Thoracic aorta (tissue), 2 donors: Measurements from ENCODE around the gene NOC2L. TPM values are rescaled to one million over a fixed set of nuclear protein-coding genes. Genes with fewer than 3 reads are reported as not detected.

Experiments used
- ATAC-seq: fragments of 150-250 bp; one replicate; pipeline ENCODE4 v1.8.0; 2017; ENCODE audit warnings: low read depth; ENCODE audit not compliant: insufficient number of reproducible peaks, low FRiP score
- DNase-seq: peaks from one replicate; pipeline ENCODE4 v3.0.0-alpha.2; 2020; ENCODE audit warnings: low spot score
- H3K27ac ChIP-seq, 2 donors: fragments of 200-600 bp; sonication (generic); 1 replicate in 1 of 2; 2 replicates in 1 of 2; pipeline ENCODE4 v1.5.1; 2016; ENCODE audit warnings: mild to moderate bottlenecking in 2 of 2, moderate library complexity in 2 of 2
- H3K27me3 ChIP-seq: fragments of 200-600 bp; sonication (generic); replicated peaks from 2 replicates; pipeline ENCODE4 v1.6.0; 2016; ENCODE audit warnings: mild to moderate bottlenecking; ENCODE audit not compliant: insufficient read depth
- H3K36me3 ChIP-seq: fragments of 200-600 bp; sonication (generic); one replicate; pipeline ENCODE4 v1.5.1; 2016
- H3K4me1 ChIP-seq, 2 donors: fragments of 200-600 bp; sonication (generic); 1 replicate in 1 of 2; 2 replicates in 1 of 2; pipeline versions ENCODE4 v1.5.1 to v1.6.0; 2016; ENCODE audit warnings: low read depth in 2 of 2, mild to moderate bottlenecking in 1 of 2; ENCODE audit not compliant: control insufficient read depth in 1 of 2
- H3K4me3 ChIP-seq: fragments of 200-600 bp; sonication (generic); 2 replicates; pipeline ENCODE4 v1.5.1; 2016; ENCODE audit warnings: mild to moderate bottlenecking
- H3K9me3 ChIP-seq: fragments of 200-600 bp; sonication (generic); 2 replicates; pipeline ENCODE4 v1.5.1; 2016
- CTCF ChIP-seq: fragments of 200-600 bp; sonication (generic); IDR thresholded peaks from one replicate; pipeline ENCODE4 v1.5.1; 2019; ENCODE audit warnings: antibody characterized with exemption
- total RNA-seq, 2 donors: library from RNA; depleted of rRNA; stranded (reverse); fragments of >200 nt; gene quantifications; one replicate each; pipeline versions ENCODE4 v1.1.0 to v1.2.3, GENCODE V29; 2016

The NOC2L gene
- total RNA-seq, 2 donors from 2014 or later = 33.8 to 47.2 TPM

- H3K9me3 ChIP-seq = no peaks in the 10 kb centered on the region
- ATAC-seq (no peak), DNase-seq (no peak)
- no peak for TF ChIP-seq CTCF
- H3K4me1 ChIP-seq = peaks cover 3 to 8% of the 10 kb centered on the region in 2 donors
- no peaks in the 10 kb centered on the region for H3K36me3 ChIP-seq
- no peaks in the 10 kb centered on the region for H3K27me3 ChIP-seq
- no peak overlapping the region for H3K27ac ChIP-seq
- no peak overlapping the region for H3K4me3 ChIP-seq
Observed at GRCh38 chr1:934991-935750, 23.9 kb downstream of the NOC2L start.

- Histone ChIP-seq H3K36me3 (no peaks in the 10 kb centered on the region), H3K27me3 (no peaks in the 10 kb centered on the region), H3K4me3 (no peak overlapping the region), H3K9me3 (no peaks in the 10 kb centered on the region), H3K4me1 (no peaks in the 10 kb centered on the region), H3K27ac (no peak overlapping the region)
- no peak for TF ChIP-seq CTCF
- ATAC-seq = no peak
- DNase-seq = no peak
Observed at GRCh38 chr1:933603-933940, 25.5 kb downstream of the NOC2L start.

- no peaks in the 10 kb centered on the region for H3K27me3 ChIP-seq
- TF ChIP-seq CTCF = no peak
- H3K9me3 ChIP-seq = no peaks in the 10 kb centered on the region
- no peak overlapping the region for H3K4me3 ChIP-seq
- ATAC-seq (no peak), DNase-seq (no peak)
- H3K27ac ChIP-seq = no peak overlapping the region
- no peaks in the 10 kb centered on the region for H3K36me3 ChIP-seq
- no peaks in the 10 kb centered on the region for H3K4me1 ChIP-seq
Observed at GRCh38 chr1:932776-933602, 26.1 kb downstream of the NOC2L start.

GRCh38 chr1:932173-932510 lies 26.9 kb downstream of the NOC2L start:
- TF ChIP-seq CTCF = no peak
- ATAC-seq = no peak
- Histone ChIP-seq H3K27ac (no peak overlapping the region), H3K27me3 (no peaks in the 10 kb centered on the region), H3K36me3 (no peaks in the 10 kb centered on the region), H3K4me1 (no peaks in the 10 kb centered on the region), H3K4me3 (no peak overlapping the region), H3K9me3 (no peaks in the 10 kb centered on the region)
- DNase-seq = no peak

- no peak overlapping the region for H3K4me3 ChIP-seq
- H3K27me3 ChIP-seq = no peaks in the 10 kb centered on the region
- no peaks in the 10 kb centered on the region for H3K4me1 ChIP-seq
- DNase-seq = no peak
- ATAC-seq = no peak
- H3K9me3 ChIP-seq = no peaks in the 10 kb centered on the region
- TF ChIP-seq CTCF = no peak
- no peaks in the 10 kb centered on the region for H3K36me3 ChIP-seq
- no peak overlapping the region for H3K27ac ChIP-seq
Observed at GRCh38 chr1:931380-932172, 27.5 kb downstream of the NOC2L start.
